Upper lobe of right lung (tissue), 1 donor: ENCODE measurements around the gene GNAO1. TPM values are rescaled to one million over a fixed set of nuclear protein-coding genes. Genes with fewer than 3 reads are reported as not detected.

Source experiments
- ATAC-seq: fragments of 200-7000 bp; cut with Tn5 transposase; one replicate; pipeline ENCODE4 v1.9.1; 2020; ENCODE audit warnings: mild to moderate bottlenecking, moderate library complexity
- DNase-seq: peaks from one replicate; pipeline ENCODE4 v3.0.0-alpha.2; 2020
- H3K27ac ChIP-seq: fragments of 200-600 bp; one replicate; pipeline ENCODE4 v1.8.0; 2022
- H3K27me3 ChIP-seq: fragments of 200-600 bp; one replicate; pipeline ENCODE4 v1.8.0; 2022; ENCODE audit warnings: mild to moderate bottlenecking
- H3K36me3 ChIP-seq: fragments of 200-600 bp; one replicate; pipeline ENCODE4 v1.8.0; 2022
- H3K4me1 ChIP-seq: fragments of 200-600 bp; one replicate; pipeline ENCODE4 v1.8.0; 2022
- H3K4me3 ChIP-seq: fragments of 200-600 bp; one replicate; pipeline ENCODE4 v1.8.0; 2022; ENCODE audit warnings: mild to moderate bottlenecking
- H3K9me3 ChIP-seq: fragments of 200-600 bp; one replicate; pipeline ENCODE4 v1.8.0; 2022
- CTCF ChIP-seq: fragments of 200-600 bp; IDR thresholded peaks from one replicate; pipeline ENCODE4 v1.8.0; 2022; ENCODE audit warnings: antibody characterized with exemption
- intact Hi-C: fragments of 100-400 bp; cut with DNase I; formaldehyde crosslinking; loops from one replicate; pipeline ENCODE4 v1.11.0; 2022
- total RNA-seq: library from RNA; stranded (reverse); fragmentation: NEBNext Ultra II Directional; extraction: Animal tissue kit (Norgen Biotek cat#: 25700); gene quantifications from one replicate; pipeline ENCODE4 v1.2.1, GENCODE V29; 2021
- donor health status: DM: no; HTN: yes; CAD: no; lungs with severe emphysema.

GNAO1 gene
- total RNA-seq, 1 donor from 2014 or later, result 1.8 TPM

GRCh38 chr16:56356276-56357240 lies 165.3 kb downstream of the GNAO1 start:
- Histone ChIP-seq H3K27me3 (no peaks in the 10 kb centered on the region), H3K4me1 (peaks cover 9% of the 10 kb centered on the region), H3K4me3 (peak overlapping the region; percentile 50), H3K36me3 (peaks cover 11% of the 10 kb centered on the region), H3K9me3 (no peaks in the 10 kb centered on the region), H3K27ac (no peak overlapping the region)
- intact Hi-C loops, result no loop called here
- ATAC-seq (peak; percentile 95), DNase-seq (peak; percentile 89)
- peak; percentile 84 for TF ChIP-seq CTCF

DNA sequence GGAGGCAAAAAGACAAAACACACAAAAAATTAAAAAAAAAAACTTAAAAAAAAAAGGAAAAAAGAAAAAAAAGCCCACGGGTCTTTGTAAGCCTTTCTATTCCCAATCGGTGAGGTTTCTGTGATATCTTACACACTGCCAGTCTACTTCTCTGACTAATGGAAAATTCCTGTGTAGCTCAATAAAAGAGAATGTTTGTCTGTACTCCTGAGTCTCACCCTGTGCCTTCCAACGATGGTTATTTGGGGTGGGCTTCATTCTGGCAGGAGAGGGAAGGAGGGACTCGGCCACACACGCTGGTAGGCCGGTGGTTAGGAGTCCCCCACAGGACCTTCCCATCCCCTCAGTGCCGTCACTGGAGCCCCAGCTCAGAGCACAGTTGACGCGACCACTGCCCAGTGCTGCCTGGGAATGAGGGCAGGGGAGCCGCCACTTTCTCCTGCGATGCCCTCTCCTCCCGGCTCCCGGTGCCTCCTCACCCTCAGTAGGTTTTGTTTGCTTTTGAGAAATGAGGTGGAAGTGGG lies 166.0 kb downstream of the GNAO1 start:
- no peak for DNase-seq
- no peaks in the 10 kb centered on the region for H3K27me3 ChIP-seq
- H3K4me3 ChIP-seq, result peak overlapping the region; percentile 50
- peaks cover 9% of the 10 kb centered on the region for H3K4me1 ChIP-seq
- no peaks in the 10 kb centered on the region for H3K9me3 ChIP-seq
- TF ChIP-seq CTCF, result no peak
- H3K27ac ChIP-seq, result no peak overlapping the region
- peak; percentile 4 for ATAC-seq
- intact Hi-C loops, result no loop called here
- H3K36me3 ChIP-seq, result peaks cover 18% of the 10 kb centered on the region

GRCh38 chr16:56357765-56358322 lies 166.6 kb downstream of the GNAO1 start:
- peaks cover 9% of the 10 kb centered on the region for H3K4me1 ChIP-seq
- H3K9me3 ChIP-seq, result no peaks in the 10 kb centered on the region
- DNase-seq (peak; percentile 62), ATAC-seq (peak; percentile 2)
- no peak overlapping the region for H3K4me3 ChIP-seq
- TF ChIP-seq CTCF, result no peak
- intact Hi-C loops, result no loop called here
- H3K27ac ChIP-seq, result no peak overlapping the region
- H3K36me3 ChIP-seq, result peaks cover 24% of the 10 kb centered on the region
- no peaks in the 10 kb centered on the region for H3K27me3 ChIP-seq

GRCh38 chr16:56360117-56361008 lies 169.1 kb downstream of the GNAO1 start:
- no peaks in the 10 kb centered on the region for H3K9me3 ChIP-seq
- intact Hi-C loops, result no loop called here
- no peak overlapping the region for H3K4me3 ChIP-seq
- ATAC-seq, result no peak
- H3K36me3 ChIP-seq, result peaks cover 42% of the 10 kb centered on the region
- no peak for TF ChIP-seq CTCF
- no peak for DNase-seq
- H3K4me1 ChIP-seq, result peaks cover 9% of the 10 kb centered on the region
- no peak overlapping the region for H3K27ac ChIP-seq
- no peaks in the 10 kb centered on the region for H3K27me3 ChIP-seq

DNA sequence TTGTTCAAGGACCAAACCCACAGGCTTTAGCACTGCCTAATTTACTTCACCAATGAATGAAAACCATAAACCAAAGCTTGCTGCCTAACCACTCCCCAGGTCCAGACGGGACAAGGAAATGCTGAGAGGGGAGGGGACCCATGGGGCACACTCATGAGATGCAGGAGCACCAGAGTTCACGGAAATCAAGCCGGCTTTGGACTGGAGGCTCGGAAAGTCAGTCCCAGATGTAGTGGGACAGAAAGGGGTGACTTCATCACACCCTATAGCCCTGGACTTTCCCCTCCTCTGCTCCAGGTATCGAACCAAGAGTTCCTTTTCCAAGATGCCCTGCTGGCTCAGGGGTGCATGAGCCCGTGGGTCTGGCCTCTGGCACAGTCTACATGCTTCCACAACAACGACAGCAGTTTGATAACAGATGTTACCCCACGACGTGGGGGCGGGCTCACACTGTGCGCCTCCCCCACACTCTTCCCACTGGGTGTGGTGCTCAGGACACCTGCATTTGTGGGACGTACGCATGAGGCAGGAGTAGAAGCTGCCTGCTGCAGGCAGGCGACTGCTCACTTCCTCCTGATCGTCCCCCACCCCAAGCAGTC lies 170.9 kb downstream of the GNAO1 start:
- no peak for DNase-seq
- H3K27me3 ChIP-seq, result no peaks in the 10 kb centered on the region
- no peak overlapping the region for H3K27ac ChIP-seq
- H3K4me1 ChIP-seq, result no peaks in the 10 kb centered on the region
- peaks cover 57% of the 10 kb centered on the region for H3K36me3 ChIP-seq
- no peak for ATAC-seq
- H3K9me3 ChIP-seq, result no peaks in the 10 kb centered on the region
- no peak for TF ChIP-seq CTCF
- intact Hi-C loops, result no loop called here
- no peak overlapping the region for H3K4me3 ChIP-seq
